ENCODE measurements around the gene BICRAL. TPM values are rescaled to one million over a fixed set of nuclear protein-coding genes. Genes with fewer than 3 reads are reported as not detected.
"Not testable (repeated sequence)": the region's sequence is repeated elsewhere in the genome, so short reads cannot be mapped to it uniquely, and the experiment has no call there.

The BICRAL gene
- total RNA-seq, 2 donors from 2014 or later: 11.6 to 14.9 TPM

GRCh38 chr6:42889815-42890214, 108.0 kb downstream of the BICRAL start:
- Histone ChIP-seq H3K27ac (ENCODE audit: low read depth, low read length) (peak overlapping the region; percentile 84), H3K27me3 (ENCODE audit: control insufficient read depth, insufficient read depth, low read length, poor library complexity, severe bottlenecking) (no peaks in the 10 kb centered on the region), H3K4me1 (ENCODE audit: control insufficient read depth, insufficient read depth, low read length) (peaks cover 4% of the 10 kb centered on the region), H3K9me3 (ENCODE audit: control insufficient read depth, low read length) (no peaks in the 10 kb centered on the region), H3K36me3 (ENCODE audit: control insufficient read depth, insufficient read depth, low read length) (peaks cover 21% of the 10 kb centered on the region), H3K9ac (ENCODE audit: extremely low read depth, low read length, poor library complexity, severe bottlenecking) (peak overlapping the region; percentile 83), H3K4me3 (ENCODE audit: low read length) (peak overlapping the region; percentile 88)
- 56 to 72% methylated on average over 3 to 4 of the region's 4 CpGs for WGBS, 2 experiments (ENCODE audit: insufficient coverage in 1 of 2, insufficient read length in 1 of 2)
- H3K9me3 Mint-ChIP-seq: no peaks in the 10 kb centered on the region
- peaks cover 3% of the 10 kb centered on the region for H3K27me3 Mint-ChIP-seq (ENCODE audit: insufficient read depth)
- peak overlapping the region; percentile 88 for H3K4me3 Mint-ChIP-seq
- H3K27ac Mint-ChIP-seq: peak overlapping the region; percentile 97
- no peak for DNase-seq
- H3K36me3 Mint-ChIP-seq (ENCODE audit: low read depth): peaks cover 33% of the 10 kb centered on the region
- peaks cover 8% of the 10 kb centered on the region for H3K4me1 Mint-ChIP-seq
- no peak for TF ChIP-seq CTCF (conservative IDR thresholded peaks at IDR 0.05)

- Histone ChIP-seq H3K4me3 (ENCODE audit: low read length) (peak overlapping the region; percentile 88), H3K36me3 (ENCODE audit: control insufficient read depth, insufficient read depth, low read length) (peaks cover 13% of the 10 kb centered on the region), H3K27ac (ENCODE audit: low read depth, low read length) (peak overlapping the region; percentile 84), H3K9me3 (ENCODE audit: control insufficient read depth, low read length) (no peaks in the 10 kb centered on the region), H3K9ac (ENCODE audit: extremely low read depth, low read length, poor library complexity, severe bottlenecking) (peak overlapping the region; percentile 83), H3K4me1 (ENCODE audit: control insufficient read depth, insufficient read depth, low read length) (peaks cover 4% of the 10 kb centered on the region), H3K27me3 (ENCODE audit: control insufficient read depth, insufficient read depth, low read length, poor library complexity, severe bottlenecking) (no peaks in the 10 kb centered on the region)
- peaks cover 26% of the 10 kb centered on the region for H3K36me3 Mint-ChIP-seq (ENCODE audit: low read depth)
- no peaks in the 10 kb centered on the region for H3K9me3 Mint-ChIP-seq
- DNase-seq: peak; percentile 98
- 10 to 22% methylated on average over 38 to 63 of the region's 63 CpGs for WGBS, 2 experiments (ENCODE audit: insufficient coverage in 1 of 2, insufficient read length in 1 of 2)
- peak overlapping the region; percentile 88 for H3K4me3 Mint-ChIP-seq
- H3K27me3 Mint-ChIP-seq (ENCODE audit: insufficient read depth): peaks cover 3% of the 10 kb centered on the region
- H3K4me1 Mint-ChIP-seq: peaks cover 8% of the 10 kb centered on the region
- no peak for TF ChIP-seq CTCF (conservative IDR thresholded peaks at IDR 0.05)
- H3K27ac Mint-ChIP-seq: peak overlapping the region; percentile 97
Measured at GRCh38 chr6:42890311-42891198, 108.7 kb downstream of the BICRAL start.

GRCh38 chr6:42891199-42891722, 109.4 kb downstream of the BICRAL start:
- DNase-seq: no peak
- Mint-ChIP-seq H3K36me3 (ENCODE audit: low read depth) (peaks cover 19% of the 10 kb centered on the region), H3K27me3 (ENCODE audit: insufficient read depth) (peaks cover 3% of the 10 kb centered on the region), H3K9me3 (no peaks in the 10 kb centered on the region), H3K4me3 (peak overlapping the region; percentile 88), H3K27ac (peak overlapping the region; percentile 97), H3K4me1 (peaks cover 8% of the 10 kb centered on the region)
- H3K27me3 ChIP-seq (ENCODE audit: control insufficient read depth, insufficient read depth, low read length, poor library complexity, severe bottlenecking): no peaks in the 10 kb centered on the region
- H3K9me3 ChIP-seq (ENCODE audit: control insufficient read depth, low read length): no peaks in the 10 kb centered on the region
- H3K4me1 ChIP-seq (ENCODE audit: control insufficient read depth, insufficient read depth, low read length): peaks cover 4% of the 10 kb centered on the region
- peak overlapping the region; percentile 84 for H3K27ac ChIP-seq (ENCODE audit: low read depth, low read length)
- H3K4me3 ChIP-seq (ENCODE audit: low read length): peak overlapping the region; percentile 88
- WGBS, 2 experiments (ENCODE audit: insufficient coverage in 1 of 2, insufficient read length in 1 of 2): 87 to 89% methylated on average over 16 to 17 of the region's 17 CpGs
- TF ChIP-seq CTCF (conservative IDR thresholded peaks at IDR 0.05): no peak
- H3K36me3 ChIP-seq (ENCODE audit: control insufficient read depth, insufficient read depth, low read length): peaks cover 7% of the 10 kb centered on the region
- peak overlapping the region; percentile 83 for H3K9ac ChIP-seq (ENCODE audit: extremely low read depth, low read length, poor library complexity, severe bottlenecking)

- H3K9me3 ChIP-seq (ENCODE audit: control insufficient read depth, low read length); H3K4me3 Mint-ChIP-seq; H3K36me3 Mint-ChIP-seq (ENCODE audit: low read depth); H3K4me1 ChIP-seq (ENCODE audit: control insufficient read depth, insufficient read depth, low read length); DNase-seq; H3K27me3 Mint-ChIP-seq (ENCODE audit: insufficient read depth); H3K9me3 Mint-ChIP-seq; H3K4me3 ChIP-seq (ENCODE audit: low read length); H3K9ac ChIP-seq (ENCODE audit: extremely low read depth, low read length, poor library complexity, severe bottlenecking); H3K36me3 ChIP-seq (ENCODE audit: control insufficient read depth, insufficient read depth, low read length); H3K27me3 ChIP-seq (ENCODE audit: control insufficient read depth, insufficient read depth, low read length, poor library complexity, severe bottlenecking); H3K27ac ChIP-seq (ENCODE audit: low read depth, low read length): not testable (repeated sequence)
- Mint-ChIP-seq H3K27ac (peak overlapping the region; percentile 28), H3K4me1 (peaks cover 13% of the 10 kb centered on the region)
- WGBS, 2 experiments (ENCODE audit: insufficient coverage in 1 of 2, insufficient read length in 1 of 2): 76 to 77% methylated on average over 11 to 19 of the region's 19 CpGs
Measured at GRCh38 chr6:42894041-42894828, 112.4 kb downstream of the BICRAL start.

Data from endodermal cell (in vitro differentiated cells).